HG02840 (cell line): ENCODE results near the gene SLC25A3.
"Not testable (repeated sequence)": the region's sequence is repeated elsewhere in the genome, so short reads cannot be mapped to it uniquely, and the experiment has no call there.

Experiments used
- ATAC-seq: cut with Tn5 transposase; IDR thresholded peaks from one replicate; pipeline ENCODE4 v1.9.1; 2021; ENCODE audit warnings: mild to moderate bottlenecking, moderate library complexity, moderate number of reproducible peaks; ENCODE audit not compliant: unreplicated experiment, low FRiP score

Gene SLC25A3

DNA sequence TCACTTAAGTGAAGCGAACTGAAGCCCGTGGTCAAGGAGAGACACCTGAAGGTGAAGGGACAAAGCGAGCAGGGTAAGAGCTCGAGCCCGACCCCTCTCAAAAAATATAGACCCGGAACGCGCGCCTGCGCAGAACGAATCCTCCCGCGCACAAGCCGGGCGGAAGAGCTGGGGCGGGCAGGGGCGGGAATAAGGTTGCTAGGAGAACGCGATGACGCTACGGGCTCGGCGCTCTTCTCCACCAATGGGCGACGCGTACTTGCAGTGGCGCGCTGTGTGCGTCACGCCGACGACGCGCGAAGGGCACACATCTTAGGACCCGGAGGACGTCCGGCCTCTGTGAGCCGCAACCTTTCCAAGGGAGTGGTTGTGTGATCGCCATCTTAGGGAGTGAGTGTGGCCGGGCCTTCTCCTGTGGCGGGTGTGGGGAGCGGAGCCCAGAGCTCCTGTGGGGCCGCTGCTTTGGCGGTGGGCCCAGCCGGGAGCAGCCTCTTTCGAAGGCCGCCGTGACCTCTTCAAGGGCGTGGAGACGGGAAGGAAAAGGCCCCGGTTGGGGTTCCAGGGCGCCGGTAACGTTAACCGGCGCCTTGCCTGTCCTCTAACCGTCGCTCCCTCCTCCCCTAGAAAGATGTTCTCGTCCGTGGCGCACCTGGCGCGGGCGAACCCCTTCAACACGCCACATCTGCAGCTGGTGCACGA, at the start of gene SLC25A3:
TSS of gene SLC25A3 (plus strand) at position 336 of the 699 bp plus-strand sequence. CDS start at position 629, 293 bp downstream.
- ATAC-seq = peak; percentile 100

- no peak for ATAC-seq
Measured at GRCh38 chr12:98543701-98544100, 49.8 kb upstream of the SLC25A3 start.

DNA sequence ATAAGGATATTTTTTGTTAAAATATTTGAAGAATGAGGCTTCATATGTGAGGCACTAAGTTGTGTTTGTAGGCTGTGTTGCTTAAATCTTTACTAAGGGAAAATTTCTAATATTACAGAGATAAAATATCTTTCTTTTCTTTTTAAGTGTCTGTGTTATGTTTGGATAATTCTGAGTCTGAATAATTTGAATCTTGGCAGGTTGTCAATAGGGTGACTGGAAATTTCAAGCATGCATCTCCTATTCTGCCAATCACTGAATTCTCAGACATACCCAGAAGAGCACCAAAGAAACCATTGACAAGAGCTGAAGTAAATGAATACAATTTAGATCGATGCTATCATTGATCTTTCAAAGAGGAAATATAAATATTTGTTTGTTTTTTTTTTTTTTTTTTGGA, 48.7 kb upstream of the SLC25A3 start:
- ATAC-seq = no peak

DNA sequence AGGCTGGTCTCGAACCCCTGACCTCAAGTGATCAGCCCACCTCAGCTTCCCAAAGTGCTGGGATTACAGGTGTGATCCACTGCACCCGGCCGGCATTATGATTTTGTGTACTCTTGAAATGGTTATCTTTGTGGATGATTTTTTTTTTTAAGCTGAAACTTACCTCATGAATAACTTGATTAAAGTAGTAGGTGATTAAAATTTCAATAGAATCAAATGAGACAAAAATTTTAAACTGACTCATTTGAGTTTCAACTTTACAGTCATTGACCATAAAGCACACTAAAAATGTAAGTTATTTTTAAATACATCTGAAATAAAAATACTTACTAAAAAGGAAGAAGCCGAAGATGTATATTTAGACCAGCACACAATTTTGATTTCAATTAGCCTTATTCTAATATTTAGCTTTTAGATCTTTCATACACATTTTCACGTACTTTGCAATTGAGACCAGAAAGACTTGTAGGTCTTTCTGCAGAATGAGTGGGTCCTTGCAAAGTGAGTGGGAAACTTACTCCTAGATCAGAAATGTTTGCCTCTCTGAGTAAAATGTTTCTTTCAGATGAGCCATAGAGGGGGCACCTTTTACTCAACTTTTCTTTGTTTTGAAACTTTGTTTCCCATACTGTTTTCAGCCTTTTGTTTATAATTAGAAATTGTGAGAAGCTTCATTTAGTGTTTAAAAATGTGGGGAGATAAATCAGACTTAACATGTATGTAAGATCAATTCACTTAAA, 43.9 kb upstream of the SLC25A3 start:
- ATAC-seq = no peak

GRCh38 chr12:98551787-98552186, 41.7 kb upstream of the SLC25A3 start:
- no peak for ATAC-seq

DNA sequence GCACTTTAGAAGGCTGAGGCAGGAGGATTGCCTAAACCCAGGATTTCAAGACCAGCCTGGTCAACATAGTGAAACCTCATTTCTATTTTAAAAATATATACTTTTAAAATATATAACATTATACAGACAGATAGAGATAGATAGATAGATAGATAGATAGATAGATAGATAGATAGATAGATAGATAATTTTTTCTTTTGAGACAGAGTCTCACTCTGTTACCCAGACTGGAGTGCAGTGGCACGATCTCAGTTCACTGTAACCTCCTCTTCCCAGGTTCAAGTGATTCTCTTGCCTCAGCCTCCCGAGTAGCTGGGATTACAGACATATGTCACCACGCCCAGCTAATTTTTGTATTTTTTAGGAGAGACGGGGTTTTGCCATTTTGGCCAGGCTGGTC, 35.4 kb upstream of the SLC25A3 start:
- ATAC-seq = not testable (repeated sequence)

DNA sequence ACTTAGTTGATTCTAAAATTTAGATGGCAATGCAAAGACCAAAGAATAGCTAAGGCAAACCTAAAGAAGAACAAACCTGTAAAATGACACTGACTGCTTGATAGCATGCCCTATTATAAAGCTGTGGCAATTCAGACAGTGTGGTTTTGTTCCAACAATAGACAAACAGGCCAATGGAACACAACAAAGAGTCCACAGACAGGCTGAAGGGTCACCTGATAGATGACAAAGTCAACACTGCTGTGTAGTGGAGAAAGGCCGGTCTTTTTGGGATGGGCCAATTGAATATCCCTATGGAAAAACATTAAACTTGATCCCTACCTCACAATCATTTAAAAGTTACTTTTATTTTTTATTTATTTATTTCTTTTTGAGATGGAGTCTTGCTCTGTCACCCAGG, 33.8 kb upstream of the SLC25A3 start:
- ATAC-seq = no peak

DNA sequence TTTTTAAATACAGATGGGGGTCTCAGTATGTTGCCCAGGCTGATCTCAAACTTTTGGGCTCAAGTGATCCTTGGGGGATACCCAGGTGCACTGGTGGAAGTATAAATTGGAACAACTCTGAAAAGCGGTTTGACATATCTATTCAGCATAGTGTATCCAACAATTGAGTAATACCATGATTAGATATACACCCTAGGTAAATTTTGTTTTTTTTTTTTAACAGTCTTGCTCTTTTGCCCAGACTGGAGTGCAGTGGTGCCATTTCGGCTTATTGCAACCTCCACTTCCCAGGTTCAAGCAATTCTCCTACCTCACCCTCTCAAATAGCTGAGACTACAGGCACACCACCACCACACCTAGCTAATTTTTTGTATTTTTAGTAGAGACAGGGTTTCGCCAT, 31.6 kb upstream of the SLC25A3 start:
- ATAC-seq = no peak

GRCh38 chr12:98572010-98572409, 21.5 kb upstream of the SLC25A3 start:
- ATAC-seq = no peak

GRCh38 chr12:98574110-98574509, 19.4 kb upstream of the SLC25A3 start:
- ATAC-seq = no peak

DNA sequence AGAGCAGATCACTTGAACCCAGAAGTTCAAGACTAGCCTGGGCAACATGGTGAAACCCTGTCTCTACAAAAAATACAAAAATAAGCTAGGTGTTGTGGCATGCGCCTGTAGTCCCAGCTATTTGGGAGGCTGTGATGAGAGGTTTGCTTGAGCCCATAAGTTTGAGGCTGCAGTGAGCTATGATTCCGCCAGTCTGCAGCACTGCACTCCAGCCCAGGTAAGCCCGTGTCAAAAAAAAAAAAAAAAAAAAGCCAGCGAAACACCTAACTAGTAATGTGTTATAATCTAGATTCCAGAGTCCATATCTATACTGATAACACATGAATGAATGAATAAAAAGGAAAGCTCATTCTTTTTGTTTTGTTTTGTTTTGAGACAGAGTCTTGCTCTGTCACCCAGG, 18.5 kb upstream of the SLC25A3 start:
- ATAC-seq = no peak

GRCh38 chr12:98576795-98577194, 16.7 kb upstream of the SLC25A3 start:
- ATAC-seq = not testable (repeated sequence)

- no peak for ATAC-seq
Measured at GRCh38 chr12:98578392-98578791, 15.1 kb upstream of the SLC25A3 start.

- ATAC-seq = no peak
Measured at GRCh38 chr12:98578821-98579220, 14.7 kb upstream of the SLC25A3 start.

- ATAC-seq = no peak
Measured at GRCh38 chr12:98579347-98579746, 14.1 kb upstream of the SLC25A3 start.

- no peak for ATAC-seq
Measured at GRCh38 chr12:98579835-98580234, 13.7 kb upstream of the SLC25A3 start.

DNA sequence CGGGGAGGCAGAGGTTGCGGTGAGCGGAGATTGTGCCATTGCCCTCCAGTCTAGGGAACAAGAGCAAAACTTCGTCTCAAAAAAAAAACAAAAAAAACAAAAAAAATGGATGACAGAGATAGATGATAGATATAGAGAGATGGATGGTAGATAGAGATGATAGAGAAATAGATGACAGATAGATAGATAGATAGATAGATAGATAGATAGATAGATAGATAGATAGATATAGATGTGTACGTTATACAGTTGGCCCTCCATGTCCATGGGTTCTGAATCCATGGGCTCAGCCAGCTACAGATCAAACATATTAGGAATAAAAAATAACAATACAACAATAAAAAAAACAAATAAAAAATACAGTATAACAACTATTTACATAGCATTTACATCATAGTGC, 12.8 kb upstream of the SLC25A3 start:
- no peak for ATAC-seq

GRCh38 chr12:98581101-98581500, 12.4 kb upstream of the SLC25A3 start:
- no peak for ATAC-seq

GRCh38 chr12:98582093-98582492, 11.4 kb upstream of the SLC25A3 start:
- ATAC-seq = no peak

DNA sequence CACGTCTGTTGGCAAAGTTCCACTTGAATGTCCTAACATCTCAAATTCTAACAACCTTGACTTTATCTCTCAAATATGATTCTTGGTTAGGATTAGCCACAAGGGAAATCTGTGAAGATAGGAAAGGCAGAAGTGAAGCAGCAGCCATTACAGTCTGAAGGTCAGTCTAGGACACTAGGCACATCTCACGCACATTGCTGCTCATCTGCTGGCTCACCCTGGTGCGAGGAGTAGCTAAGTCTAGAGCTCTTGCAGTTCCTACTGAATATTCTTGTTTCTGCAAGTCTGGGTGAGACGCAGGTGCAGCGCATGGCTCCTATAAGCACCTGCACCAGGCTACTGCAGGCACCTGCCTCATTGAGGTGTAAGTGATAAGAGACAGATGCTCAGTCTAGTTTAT, 6.4 kb upstream of the SLC25A3 start:
- no peak for ATAC-seq

- no peak for ATAC-seq
Measured at GRCh38 chr12:98591209-98591608, 2.3 kb upstream of the SLC25A3 start.

DNA sequence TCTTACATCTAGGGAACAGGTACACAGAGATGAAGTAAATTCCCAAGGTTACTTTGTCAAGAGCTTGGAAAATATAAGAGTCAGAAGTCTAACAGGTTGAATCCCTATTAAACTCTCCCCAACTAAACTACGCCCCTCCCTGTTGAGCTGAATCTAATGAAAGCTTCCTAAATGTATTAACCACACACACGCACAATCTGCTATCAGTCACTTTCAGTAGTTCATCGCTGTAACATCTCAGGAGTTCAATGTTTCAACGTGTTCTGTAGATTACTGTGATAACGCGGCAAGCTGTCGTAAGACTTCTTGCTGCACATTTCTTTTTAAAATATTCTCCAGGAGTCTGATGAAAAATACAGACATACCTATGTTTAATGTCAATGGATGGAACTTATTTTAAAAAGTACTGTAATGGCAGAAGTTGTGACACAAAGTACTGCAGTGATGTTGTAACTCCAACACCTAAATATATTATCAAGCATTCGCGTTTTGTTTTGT, 612 bp upstream of the SLC25A3 start:
- no peak for ATAC-seq
